ENCODE measurements around the gene RAPGEF2.

DNA sequence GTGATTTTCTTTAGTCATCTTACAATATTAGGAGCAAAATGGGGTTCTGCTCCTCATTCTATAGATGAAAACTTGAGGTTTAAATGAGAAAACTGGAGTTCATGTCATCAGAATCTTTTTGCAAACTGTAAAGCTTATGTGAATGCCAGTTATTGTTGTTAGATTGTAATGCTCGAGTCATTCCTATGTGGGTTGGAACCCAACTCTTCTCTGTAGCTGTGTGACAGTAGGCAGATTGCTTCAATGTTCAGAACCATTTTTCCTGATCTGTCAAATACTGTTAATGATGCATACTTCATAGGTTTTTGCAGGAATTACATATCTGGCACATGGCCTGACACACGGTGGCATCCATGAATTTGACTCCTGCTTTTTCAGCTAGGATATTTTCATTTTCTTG, 178.9 kb downstream of the RAPGEF2 start:
- TF ChIP-seq, protein P1, sequence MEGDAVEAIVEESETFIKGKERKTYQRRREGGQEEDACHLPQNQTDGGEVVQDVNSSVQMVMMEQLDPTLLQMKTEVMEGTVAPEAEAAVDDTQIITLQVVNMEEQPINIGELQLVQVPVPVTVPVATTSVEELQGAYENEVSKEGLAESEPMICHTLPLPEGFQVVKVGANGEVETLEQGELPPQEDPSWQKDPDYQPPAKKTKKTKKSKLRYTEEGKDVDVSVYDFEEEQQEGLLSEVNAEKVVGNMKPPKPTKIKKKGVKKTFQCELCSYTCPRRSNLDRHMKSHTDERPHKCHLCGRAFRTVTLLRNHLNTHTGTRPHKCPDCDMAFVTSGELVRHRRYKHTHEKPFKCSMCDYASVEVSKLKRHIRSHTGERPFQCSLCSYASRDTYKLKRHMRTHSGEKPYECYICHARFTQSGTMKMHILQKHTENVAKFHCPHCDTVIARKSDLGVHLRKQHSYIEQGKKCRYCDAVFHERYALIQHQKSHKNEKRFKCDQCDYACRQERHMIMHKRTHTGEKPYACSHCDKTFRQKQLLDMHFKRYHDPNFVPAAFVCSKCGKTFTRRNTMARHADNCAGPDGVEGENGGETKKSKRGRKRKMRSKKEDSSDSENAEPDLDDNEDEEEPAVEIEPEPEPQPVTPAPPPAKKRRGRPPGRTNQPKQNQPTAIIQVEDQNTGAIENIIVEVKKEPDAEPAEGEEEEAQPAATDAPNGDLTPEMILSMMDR (IDR thresholded peaks at IDR 0.05), result no peak
- no peak for TF ChIP-seq POLR2A (IDR thresholded peaks at IDR 0.05)

Data from thyroid gland (tissue), 4 donors.